ENCODE data around the gene DNAI4. TPM values are rescaled to one million over a fixed set of nuclear protein-coding genes. Genes with fewer than 3 reads are reported as not detected.
"Not testable (repeated sequence)": the region's sequence is repeated elsewhere in the genome, so short reads cannot be mapped to it uniquely, and the experiment has no call there.

DNAI4 gene
- 4.9 and 5.3 TPM in 2 replicates for total RNA-seq (2021)
- percentile 42 among the genes with signal in this experiment for Bru-seq, nascent RNA
- BruChase-seq, experiment 1, labeled RNA remaining after a 2-hour chase = percentile 41 among the genes with signal in this experiment
- BruChase-seq, experiment 2, labeled RNA remaining after a 6-hour chase = percentile 40 among the genes with signal in this experiment
- long read RNA-seq, partial matches to known transcripts = 0 of 1 reads
- long read RNA-seq, other reads (novel, unspliced or antisense) = 0 of 1 reads

GRCh38 chr1:66924756-66925557 lies at the start of gene DNAI4, which contains the start of gene MIER1:
Gene DNAI4 (minus strand): TSS chr1:66924856. CDS start chr1:66924831, 25 bp downstream.
Gene MIER1 (plus strand): TSS chr1:66924990. CDS start chr1:66925029, 39 bp downstream.
- DNase-seq (ENCODE audit: low spot score) = peak; percentile 99
- intact Hi-C loops (cut with micrococcal nuclease; ENCODE audit: unreplicated experiment) = no loop called here
- no peak for TF ChIP-seq EZH2 (IDR thresholded peaks at IDR 0.05; ENCODE audit: borderline replicate concordance, low read depth, low read length, poor library complexity, severe bottlenecking)
- 0 out of 2 replicates have a peak, but pooled peaks have one; percentile 18 for TF ChIP-seq CTCF (conservative IDR thresholded peaks at IDR 0.05; ENCODE audit: low read depth, low read length)
- Histone ChIP-seq H3K4me3 (ENCODE audit: low read depth, low read length, poor library complexity, severe bottlenecking) (peak within 1 kb of the TSS; percentile 70), H3K4me1 (ENCODE audit: insufficient read depth, low read length, poor library complexity, severe bottlenecking) (peaks cover 22% of the 10 kb centered on the region), H3K27ac (ENCODE audit: low read depth, low read length, poor library complexity, severe bottlenecking) (peak within 1 kb of the TSS; percentile 79), H3K27me3 (replicated peaks; ENCODE audit: insufficient read depth, low read depth, low read length, poor library complexity) (no peaks in the 10 kb centered on the region), H3K36me3 (ENCODE audit: insufficient read depth, low read length, poor library complexity, severe bottlenecking) (no peaks in the 10 kb centered on the region), H3K9me3 (ENCODE audit: low read depth, low read length, poor library complexity, severe bottlenecking) (no peaks in the 10 kb centered on the region)
- no TSS peak for BruUV-seq (replicated peaks)
- CTCF ChIA-PET = interaction anchor here (0.5 to 0.7 kb wide), 2 partner anchors 159 to 1454 kb away, joined by 3 read pairs; no protein-coding TSS in a partner anchor
- POLR2A ChIA-PET (ENCODE audit: low non-redundant PET) = interaction anchor here (0.5 kb wide), 1 partner anchor 68 kb away, joined by 3 read pairs; no protein-coding TSS in a partner anchor

GRCh38 chr1:66968574-66968973 lies 43.9 kb upstream of the DNAI4 start:
- BruUV-seq (replicated peaks) = no TSS peak
- Histone ChIP-seq H3K9me3 (ENCODE audit: low read depth, low read length, poor library complexity, severe bottlenecking) (peaks cover 7% of the 10 kb centered on the region), H3K27ac (ENCODE audit: low read depth, low read length, poor library complexity, severe bottlenecking) (no peak overlapping the region), H3K4me1 (ENCODE audit: insufficient read depth, low read length, poor library complexity, severe bottlenecking) (no peaks in the 10 kb centered on the region), H3K36me3 (ENCODE audit: insufficient read depth, low read length, poor library complexity, severe bottlenecking) (peaks cover 45% of the 10 kb centered on the region), H3K27me3 (replicated peaks; ENCODE audit: insufficient read depth, low read depth, low read length, poor library complexity) (no peaks in the 10 kb centered on the region), H3K4me3 (ENCODE audit: low read depth, low read length, poor library complexity, severe bottlenecking) (no peak overlapping the region)
- no peak for TF ChIP-seq EZH2 (IDR thresholded peaks at IDR 0.05; ENCODE audit: borderline replicate concordance, low read depth, low read length, poor library complexity, severe bottlenecking)
- no peak for TF ChIP-seq CTCF (conservative IDR thresholded peaks at IDR 0.05; ENCODE audit: low read depth, low read length)
- POLR2A ChIA-PET (ENCODE audit: low non-redundant PET) = no interaction called here
- CTCF ChIA-PET = no interaction called here
- DNase-seq (ENCODE audit: low spot score) = no peak
- intact Hi-C loops (cut with micrococcal nuclease; ENCODE audit: unreplicated experiment) = no loop called here

GRCh38 chr1:66966188-66966873 lies 41.7 kb upstream of the DNAI4 start:
- POLR2A ChIA-PET (ENCODE audit: low non-redundant PET); DNase-seq (ENCODE audit: low spot score); H3K4me1 ChIP-seq (ENCODE audit: insufficient read depth, low read length, poor library complexity, severe bottlenecking); H3K27me3 ChIP-seq (replicated peaks; ENCODE audit: insufficient read depth, low read depth, low read length, poor library complexity); H3K4me3 ChIP-seq (ENCODE audit: low read depth, low read length, poor library complexity, severe bottlenecking); BruUV-seq (replicated peaks); H3K9me3 ChIP-seq (ENCODE audit: low read depth, low read length, poor library complexity, severe bottlenecking); H3K27ac ChIP-seq (ENCODE audit: low read depth, low read length, poor library complexity, severe bottlenecking); intact Hi-C loops (cut with micrococcal nuclease; ENCODE audit: unreplicated experiment); CTCF ChIA-PET: not testable (repeated sequence)
- peaks cover 55% of the 10 kb centered on the region for H3K36me3 ChIP-seq (ENCODE audit: insufficient read depth, low read length, poor library complexity, severe bottlenecking)
